HG03103 (cell line): ENCODE data around the gene UNG.
"Not testable (repeated sequence)": the region's sequence is repeated elsewhere in the genome, so short reads cannot be mapped to it uniquely, and the experiment has no call there.

Experiments
- ATAC-seq: cut with Tn5 transposase; IDR thresholded peaks from one replicate; pipeline ENCODE4 v1.9.1; 2021; ENCODE audit warnings: low read depth; ENCODE audit not compliant: unreplicated experiment

Gene UNG

DNA sequence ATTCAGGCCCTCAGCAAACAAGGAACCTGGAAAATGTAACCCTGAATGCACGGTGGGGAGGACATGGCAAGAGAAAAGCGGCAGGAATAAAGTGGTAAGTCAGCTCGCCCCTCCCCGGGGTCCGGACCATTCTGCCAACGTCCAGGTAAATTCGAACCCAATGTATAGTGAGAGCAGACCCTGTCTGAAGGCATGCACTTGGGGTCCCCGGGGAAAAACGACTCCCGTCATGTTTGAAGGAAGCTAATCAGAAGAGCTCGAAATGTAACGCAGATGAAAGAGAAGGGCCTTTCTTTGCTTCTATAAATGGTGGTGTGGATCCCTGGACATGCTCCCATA is 19.2 kb downstream of the UNG start:
- no peak for ATAC-seq

DNA sequence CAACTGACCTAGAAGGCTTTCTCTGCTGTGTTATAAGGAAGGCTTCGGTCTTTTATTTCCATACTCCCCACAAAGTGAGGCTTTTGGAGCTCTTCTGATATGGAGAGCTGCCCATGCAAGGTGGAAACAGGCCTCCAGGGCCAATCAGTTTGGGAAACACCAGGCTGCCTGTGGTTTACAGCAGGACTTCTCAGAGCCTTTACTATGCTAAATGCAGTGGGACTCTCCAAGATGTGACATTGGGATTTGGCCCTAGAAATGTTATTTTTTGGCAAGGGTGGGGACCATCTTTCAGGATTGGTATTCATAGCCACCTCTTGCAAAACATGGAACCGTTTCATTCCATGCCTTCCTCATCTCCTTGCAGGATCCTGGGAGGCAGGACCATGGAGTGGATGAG is 22.7 kb downstream of the UNG start:
- no peak for ATAC-seq

DNA sequence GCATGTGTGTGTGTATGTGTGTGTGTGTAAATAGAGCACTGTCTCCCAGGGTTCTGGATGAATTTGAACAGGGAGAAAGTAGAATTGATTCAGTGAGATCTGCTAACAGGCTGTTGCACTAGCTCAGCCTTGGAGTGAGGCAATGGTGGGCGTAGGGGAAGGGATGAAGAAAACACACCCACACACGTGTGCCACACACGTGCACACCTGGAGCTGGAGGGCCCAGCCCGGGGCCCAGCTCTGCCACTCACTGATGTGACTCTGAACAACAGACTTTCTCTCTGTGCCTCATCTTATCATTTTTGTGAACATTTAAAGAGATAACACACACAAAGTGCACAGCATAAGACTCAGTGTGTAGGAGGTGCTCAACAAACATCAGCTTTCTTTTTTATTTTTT is 23.2 kb downstream of the UNG start:
- ATAC-seq, result no peak

DNA sequence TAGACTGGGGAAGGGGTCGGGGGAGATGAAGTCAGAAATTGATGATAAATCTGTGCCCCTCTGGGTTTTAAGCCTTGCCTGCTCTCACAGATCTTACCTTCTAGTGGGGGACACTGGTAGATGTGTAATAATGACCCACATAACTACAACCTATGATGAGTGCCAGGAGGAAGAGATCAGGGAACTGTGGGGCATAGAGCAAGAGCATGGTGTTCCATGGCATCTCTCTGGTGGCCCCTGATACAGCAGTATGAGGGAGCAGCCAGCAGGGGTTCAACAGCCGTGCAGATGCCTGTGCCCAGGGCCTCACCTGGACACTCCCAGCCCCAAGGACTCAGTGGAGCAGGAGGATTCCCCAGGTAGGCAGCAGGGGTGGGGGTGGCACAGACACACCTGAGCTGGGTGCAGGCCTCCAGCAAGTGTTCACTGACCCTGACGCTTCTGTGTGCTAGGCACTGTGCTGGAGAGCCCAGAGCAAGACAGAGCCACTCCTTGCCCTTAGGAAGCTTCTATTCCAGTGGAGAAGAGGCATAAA is 24.0 kb downstream of the UNG start:
- ATAC-seq, result no peak

DNA sequence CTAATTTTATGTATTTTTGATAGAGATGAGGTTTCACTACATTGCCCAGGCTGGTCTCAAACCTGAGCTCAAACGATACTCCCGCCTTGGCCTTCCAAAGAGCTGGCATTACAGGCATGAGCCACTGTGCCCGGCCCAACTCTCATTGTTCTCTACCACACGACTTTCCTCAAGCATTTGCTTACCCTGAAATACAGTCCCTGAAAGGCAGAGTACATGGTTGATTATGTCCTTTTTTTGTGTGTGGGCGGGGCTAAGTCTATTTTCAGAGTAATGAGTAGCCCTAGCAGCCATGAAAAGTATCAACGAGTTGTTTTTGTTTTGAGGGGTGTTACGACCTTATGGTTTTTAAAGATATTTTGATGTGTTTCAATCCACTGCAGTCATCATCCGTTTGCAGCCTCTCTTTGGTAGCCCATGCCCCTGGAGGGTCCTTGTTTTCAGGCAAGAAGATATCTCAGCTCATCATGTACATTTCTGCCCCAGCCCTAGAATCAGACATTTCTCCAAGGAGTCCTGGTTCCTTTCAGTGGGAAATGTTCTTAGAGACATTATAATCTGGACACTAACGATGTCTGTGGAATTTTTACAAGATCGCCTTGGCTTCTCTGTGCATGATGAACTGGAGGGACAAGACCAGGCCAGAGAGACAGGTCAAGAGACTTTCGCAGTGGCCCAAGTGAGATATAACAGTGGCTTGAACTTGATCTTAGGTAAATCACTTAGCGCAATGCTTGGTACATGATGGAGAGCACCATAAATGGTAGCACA is 27.7 kb downstream of the UNG start:
- ATAC-seq, result no peak

DNA sequence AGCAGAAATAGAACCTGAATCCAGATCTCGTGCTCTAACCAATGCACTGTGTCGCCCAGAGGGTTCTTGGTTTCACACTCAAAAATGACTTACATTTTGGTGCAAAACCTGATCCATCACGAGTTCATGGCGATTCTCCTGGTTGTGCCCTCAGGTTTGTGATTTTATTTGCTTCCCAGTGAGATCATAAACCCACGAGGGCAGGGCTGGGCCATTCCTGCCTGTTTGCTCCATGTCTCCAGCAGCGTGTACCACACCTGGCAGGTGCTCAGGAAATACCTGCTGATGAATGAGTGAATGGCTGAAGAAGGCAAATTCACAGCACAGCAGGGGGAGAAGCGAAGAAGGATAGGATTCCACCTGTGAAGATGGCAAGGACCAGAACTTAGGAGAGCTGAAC is 28.4 kb downstream of the UNG start:
- ATAC-seq, result no peak

DNA sequence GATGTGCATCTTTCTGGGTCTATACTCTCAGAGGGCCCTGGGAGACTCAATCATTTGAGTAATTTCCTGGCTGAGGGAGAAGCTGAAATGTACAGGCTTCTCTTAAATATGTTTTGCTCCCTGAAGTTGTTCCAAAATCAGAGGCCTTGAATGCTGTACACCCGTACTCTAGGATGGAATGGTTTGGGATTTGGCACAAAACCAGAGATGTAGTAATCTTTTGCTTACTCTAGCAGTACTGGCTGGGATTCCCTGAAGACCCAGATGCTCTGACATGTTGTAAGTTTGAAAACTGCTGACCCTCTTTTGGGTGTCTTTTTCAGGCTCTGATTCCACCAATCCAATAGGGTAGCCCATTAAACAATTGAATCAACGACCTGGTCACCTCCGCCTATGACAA is 29.4 kb downstream of the UNG start:
- no peak for ATAC-seq

DNA sequence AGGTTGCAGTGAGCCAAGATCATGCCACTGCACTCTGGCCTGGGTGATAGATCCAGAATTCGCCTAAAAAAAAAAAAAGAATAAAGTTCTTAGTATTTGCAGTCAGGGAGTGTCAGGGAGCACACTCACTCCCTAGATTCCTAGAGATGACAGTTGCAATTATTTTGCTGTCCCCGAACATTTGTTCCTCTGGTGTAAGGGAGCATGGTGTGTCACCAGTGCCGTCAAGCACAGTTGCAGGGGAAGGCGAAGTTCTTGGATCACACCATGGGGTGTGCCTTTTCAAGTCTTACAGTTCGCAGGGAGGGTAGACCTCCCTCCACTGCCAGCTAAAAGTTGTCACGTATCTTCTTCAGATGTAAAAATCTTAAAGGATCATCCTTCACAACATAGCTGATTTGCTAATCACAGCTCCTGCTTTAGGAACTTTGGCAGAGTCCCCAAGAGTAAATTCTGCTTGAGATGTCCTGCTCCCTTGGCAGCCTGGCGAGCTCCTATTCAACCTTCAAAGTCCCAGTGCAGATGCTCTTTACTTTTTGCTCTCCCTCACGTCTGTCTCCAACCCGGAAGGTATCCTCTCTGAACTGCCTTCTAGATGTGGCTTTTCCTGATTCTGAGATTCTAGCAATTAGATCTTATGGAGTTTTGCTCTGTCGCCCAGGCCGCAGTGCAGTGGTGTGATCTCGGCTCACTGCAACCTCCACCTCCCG is 30.3 kb downstream of the UNG start:
- no peak for ATAC-seq

DNA sequence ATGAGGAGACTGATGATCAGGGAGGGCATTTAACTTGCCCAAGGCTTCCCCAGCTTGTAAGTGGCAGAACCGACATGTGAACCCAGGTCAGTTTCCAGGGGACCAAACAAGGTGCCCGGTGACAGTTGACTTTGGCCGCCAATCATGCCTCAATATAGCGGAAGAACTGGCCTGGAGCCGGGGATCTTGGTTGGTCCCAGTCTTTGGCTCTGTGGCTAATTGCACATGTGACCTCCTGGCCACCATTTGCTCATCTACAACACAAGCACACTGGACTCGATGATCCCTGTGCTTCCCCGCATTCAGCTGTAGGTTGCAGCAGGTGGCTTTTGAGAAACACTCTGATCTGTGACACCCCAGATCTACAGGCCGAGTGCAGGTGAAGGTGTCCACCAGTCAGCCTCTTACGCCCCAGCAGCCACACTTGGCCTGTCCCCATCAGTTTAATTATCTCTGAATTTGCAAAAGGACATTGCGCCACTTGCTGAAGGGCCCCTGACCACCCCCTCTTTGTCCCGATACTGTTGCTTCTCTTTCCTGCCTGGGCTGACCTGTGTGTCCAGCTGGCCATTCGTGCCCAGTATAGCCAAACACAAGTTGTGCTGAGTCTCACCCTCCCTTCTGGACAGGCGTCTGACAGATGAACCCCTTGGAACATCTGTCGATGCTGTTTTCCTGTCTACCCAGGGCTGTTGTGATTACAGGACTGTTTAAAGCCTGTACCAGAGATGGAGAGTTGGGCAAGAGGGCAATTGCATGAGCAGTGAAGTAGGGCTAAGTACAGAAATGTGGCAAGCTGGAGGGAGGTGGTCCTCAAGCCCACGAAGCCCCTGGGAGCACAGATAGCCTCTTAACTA is 33.1 kb downstream of the UNG start:
- no peak for ATAC-seq

DNA sequence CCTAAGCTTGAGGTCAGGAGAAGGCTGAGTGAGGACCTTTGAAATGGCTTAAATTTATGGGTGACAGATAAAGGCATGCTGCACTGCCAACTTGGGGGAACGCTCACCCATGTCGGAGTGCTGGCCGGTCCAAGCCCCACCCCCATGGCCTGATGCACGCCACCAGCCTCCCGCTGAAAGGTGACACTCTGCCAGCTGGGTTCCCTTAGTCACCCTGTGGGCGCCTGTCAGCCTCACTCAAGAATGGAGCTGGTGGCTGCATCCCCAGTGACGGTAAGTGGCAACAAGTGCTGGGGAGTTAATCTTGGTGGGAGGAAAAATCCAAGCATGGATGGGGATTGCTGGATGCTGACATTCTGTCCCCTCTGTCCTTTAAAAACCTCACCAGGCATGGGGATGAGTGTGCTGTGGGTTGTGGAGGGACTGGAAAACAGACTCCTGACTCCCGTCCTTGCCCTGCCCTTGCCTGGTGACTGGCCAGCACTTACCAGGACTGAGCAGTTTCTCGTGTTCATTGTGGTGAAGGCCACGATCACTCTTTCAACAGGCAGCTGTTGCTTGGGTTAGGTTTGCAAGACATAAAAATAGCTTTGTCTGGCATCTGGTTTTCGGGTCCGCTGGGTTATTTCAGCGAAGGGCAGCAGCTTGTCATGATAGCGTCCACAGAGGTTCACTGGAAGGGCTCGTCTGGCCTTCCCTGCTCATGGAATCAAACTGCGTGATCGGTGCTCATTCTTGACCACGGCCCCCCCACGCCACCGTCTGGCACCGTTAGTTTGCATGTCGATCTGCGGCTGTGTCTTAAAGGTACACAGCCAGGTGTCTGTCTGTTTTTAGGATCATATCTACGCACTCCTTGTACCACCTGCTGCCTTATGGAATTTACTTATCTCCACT is 34.0 kb downstream of the UNG start:
- no peak for ATAC-seq

DNA sequence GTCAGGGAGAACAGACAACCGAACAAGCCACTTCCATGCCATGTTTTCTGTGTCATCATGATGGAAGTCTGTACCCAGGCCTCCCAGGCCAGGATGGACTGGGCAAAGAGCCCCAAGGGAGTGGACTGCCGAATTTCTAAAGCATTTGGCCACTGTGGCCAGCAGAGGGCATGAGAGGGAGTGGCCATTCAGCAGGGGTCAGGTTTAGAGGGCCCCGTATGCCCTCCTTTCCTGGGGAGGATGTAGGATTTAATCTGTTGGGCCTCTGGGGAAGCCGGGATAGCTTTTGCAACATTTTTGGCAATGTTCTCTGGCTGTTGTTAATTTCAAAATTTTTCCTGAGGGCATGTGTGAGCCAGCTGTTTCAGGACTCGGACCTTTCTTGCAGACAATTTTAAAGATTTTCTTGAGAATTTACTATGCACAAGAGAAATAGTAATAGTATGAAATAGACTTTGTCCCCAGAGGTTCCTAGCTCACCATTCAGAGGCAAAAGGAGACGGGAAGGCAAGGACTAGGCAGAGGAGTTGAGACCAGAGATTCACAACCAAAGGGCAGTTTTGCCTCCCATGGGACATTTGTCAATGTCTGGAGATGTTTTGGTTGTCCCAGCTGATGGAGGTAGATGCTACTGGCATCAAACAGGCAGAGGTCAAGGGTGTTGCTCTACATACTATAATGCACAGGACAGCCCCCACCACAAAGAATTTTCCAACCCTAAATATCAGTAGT is 37.0 kb downstream of the UNG start:
- ATAC-seq, result no peak

DNA sequence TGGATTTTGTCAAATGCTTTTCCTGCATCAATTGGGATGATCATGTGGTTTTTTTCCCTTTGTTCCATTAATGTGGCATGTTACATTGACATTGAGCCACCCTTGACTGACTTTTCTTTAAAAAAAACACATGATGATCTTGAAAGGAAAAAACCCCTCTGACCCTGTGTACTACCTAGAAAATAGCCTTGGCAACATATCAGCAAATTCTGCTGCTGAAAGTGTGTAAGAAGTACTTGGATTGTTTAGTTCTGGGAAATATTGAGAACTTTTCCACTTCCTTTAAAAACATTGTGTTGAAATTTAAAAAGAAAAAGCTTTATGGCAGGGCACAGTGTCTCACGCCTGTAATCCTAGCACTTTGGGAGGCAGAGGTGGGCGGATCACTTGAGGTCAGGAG is 39.7 kb downstream of the UNG start:
- no peak for ATAC-seq

DNA sequence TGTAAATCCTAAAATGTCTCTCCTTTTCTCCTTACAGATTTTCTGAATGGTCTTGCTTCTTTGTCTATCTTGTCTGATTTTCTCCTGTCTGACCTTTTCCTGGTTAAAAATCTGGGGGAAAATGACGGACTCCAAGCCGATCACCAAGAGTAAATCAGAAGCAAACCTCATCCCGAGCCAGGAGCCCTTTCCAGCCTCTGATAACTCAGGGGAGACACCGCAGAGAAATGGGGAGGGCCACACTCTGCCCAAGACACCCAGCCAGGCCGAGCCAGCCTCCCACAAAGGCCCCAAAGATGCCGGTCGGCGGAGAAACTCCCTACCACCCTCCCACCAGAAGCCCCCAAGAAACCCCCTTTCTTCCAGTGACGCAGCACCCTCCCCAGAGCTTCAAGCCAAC is 42.0 kb downstream of the UNG start:
- no peak for ATAC-seq

DNA sequence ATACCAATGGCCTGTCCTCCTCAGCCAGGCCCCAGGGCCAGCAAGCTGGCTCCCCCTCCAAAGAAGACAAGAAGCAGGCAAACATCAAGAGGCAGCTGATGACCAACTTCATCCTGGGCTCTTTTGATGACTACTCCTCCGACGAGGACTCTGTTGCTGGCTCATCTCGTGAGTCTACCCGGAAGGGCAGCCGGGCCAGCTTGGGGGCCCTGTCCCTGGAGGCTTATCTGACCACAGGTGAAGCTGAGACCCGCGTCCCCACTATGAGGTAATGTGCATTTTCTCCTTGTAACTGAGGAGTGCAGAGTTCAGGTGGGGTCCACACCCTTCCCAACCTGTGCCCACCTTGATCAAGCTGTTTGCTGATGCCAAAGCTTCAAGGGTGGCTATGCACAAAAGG is 42.4 kb downstream of the UNG start:
- no peak for ATAC-seq

DNA sequence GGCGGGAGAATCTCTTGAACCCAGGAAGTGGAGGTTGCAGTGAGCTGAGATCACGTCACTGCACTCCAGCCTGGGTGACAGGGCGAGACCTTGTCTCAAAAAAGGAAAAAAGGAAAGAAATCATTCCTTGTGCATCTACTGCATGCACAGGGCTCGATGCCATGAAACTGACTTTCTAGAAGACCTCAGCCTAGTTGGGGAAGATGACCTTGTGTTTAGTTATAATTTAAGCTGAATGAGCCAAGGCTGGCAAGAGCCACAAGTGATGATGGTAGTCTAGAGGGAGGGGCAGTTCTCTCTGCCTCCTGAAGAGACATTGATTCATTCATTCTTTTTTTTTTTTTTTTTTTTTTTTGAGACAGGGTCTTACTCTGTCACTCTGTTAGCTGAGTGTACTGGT is 43.2 kb downstream of the UNG start:
- ATAC-seq, result no peak

DNA sequence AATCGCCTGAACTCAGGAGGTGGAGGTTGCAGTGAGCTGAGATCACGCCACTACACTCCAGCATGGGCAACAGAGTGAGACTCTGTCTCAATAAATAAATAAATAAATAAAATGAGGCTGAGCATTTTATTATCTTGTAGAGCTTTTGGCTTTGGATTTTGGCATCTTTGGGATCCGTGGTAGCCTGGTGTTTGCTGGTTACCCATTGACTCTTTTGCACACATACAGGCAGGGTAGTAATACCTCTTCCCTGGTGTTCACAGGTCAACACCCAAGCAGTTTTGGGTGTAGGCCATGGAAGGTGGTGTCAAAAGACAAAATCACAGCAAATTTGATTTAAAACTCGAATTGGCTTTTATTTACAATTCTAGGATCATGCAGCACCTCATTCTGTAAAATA is 46.8 kb downstream of the UNG start:
- ATAC-seq, result no peak

DNA sequence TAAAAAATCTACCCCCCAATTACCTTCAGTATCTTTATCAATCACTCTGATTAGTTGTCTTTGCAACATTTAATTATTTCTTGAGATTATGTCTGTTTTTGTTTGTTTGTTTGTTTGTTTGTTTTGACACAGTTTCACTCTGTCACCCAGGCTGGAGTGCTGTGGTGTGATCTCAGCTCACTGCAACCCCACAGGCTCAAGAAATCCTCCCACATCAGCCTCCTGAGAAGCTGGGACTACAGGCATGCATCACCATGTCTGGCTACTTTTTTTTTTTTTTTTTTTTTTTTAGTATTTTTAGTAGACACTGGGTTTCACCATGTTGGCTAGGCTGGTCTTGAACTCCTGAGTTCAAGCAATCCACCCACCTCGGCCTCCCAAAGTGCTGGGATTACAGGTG is 49.7 kb downstream of the UNG start:
- not testable (repeated sequence) for ATAC-seq

DNA sequence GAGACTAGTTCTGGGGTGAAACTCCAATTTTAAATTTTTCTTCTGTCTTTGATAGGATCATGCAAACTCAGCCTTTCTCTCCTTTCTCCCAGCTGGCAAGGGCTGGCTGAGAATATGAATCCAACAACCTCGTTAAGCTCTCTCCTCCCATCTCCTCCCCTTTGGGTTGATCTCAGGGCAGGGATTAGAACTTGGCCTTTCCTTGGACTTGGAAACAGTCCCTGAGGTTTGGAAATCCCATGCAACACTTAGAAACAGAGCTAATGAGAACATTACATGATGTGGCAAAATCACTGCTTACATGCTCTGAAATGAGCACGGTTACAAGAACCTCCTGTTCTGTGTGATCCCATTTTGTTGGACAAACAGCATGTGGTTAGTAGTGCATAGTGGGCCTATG is 50.6 kb downstream of the UNG start:
- no peak for ATAC-seq

DNA sequence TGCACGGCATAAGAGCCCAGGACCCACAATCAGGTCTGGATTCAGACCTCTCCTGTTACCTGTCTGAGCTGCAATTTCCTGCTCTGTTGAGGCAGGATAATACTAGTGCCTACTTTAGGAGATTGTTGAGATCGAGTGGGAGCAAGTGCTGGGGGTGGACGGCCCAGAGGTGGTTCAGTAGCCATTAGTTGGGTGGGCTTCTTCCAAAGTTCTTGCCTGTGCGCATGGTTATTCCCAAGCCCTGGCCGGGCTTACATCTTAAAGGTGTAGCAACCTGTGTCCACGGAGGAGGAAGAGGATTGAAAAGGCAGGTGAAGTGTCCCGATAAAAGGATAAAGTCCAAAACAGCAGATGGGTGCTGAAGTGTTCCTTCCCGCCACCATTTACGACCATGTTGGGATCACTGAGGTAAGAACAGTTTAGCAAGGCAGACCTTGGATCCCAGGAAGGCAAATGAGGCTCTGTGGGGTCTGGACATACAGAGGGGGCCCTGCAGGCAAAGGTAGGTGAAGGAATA is 52.8 kb downstream of the UNG start:
- no peak for ATAC-seq
